HG03457 (cell line): ENCODE results near the gene HNF4A.

Experiments
- ATAC-seq: cut with Tn5 transposase; IDR thresholded peaks from one replicate; pipeline ENCODE4 v1.9.1; 2021; ENCODE audit warnings: moderate number of reproducible peaks; ENCODE audit not compliant: unreplicated experiment

HNF4A gene

DNA sequence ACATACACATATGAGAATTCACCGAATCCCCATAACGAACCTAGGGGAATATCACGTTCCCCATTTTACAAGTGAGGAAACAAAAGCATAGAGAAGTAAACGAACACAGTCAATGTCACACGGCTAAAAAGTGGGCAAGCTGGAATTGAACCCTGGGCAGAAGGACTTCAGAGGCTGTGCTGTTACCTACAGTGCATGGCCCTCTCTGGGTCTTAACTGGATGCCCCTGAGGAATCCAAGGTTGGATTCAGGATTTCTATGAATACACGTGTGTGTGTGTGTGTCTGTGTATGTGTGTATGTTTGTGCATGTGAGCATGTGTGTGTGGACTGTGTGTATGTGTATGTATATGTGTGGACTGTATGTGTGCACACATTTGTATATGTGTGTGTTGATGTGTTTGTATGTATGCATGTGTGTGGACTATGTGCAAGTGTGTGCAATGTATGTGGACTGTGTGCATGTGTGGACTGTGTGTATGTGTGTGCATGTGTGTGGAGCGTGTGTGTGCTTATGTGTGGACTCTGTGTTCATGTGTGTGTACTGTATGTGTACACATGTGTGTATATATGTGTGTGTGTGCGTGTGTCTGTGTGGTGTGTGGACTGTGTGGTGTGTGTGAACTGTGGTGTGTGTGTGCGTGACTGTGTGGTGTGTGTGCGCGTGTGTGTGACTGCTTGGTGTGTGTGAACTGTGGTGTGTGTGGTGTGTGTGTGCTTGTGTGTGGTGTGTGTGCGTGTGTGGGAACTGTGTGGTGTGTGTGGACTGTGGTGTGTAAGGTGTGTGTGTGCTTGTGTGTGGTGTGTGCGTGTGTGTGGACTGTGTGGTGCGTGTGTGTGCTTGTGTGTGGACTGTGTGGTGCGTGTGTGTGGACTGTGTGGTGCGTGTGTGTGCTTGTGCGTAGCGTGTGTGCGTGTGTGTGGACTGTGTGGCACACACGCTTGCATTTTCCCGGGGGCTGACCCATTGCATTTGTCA is 49.0 kb downstream of the HNF4A start:
- no peak for ATAC-seq

DNA sequence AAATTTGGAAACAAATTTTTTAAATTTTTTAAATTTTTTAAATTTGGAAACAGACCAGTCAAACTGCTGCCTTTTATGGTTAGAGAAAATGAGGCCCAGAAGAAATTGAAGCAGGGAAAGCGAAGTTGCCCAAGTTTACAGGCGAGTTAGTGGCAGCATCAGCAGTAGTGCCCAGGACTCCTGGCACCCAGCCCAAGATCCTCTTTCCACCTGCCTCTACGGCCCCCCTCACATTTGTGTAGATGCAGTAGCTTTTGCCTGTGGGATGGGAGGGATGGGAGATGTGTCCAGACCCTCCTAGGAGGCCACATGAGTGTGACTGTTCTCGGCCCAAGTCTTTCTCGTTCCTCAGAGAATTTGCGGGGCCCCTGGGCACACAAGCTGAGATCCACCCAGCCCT is 49.8 kb downstream of the HNF4A start:
- no peak for ATAC-seq

- no peak for ATAC-seq
These were observed 50.5 kb downstream of the HNF4A start for GRCh38 chr20:44405785-44406571.

DNA sequence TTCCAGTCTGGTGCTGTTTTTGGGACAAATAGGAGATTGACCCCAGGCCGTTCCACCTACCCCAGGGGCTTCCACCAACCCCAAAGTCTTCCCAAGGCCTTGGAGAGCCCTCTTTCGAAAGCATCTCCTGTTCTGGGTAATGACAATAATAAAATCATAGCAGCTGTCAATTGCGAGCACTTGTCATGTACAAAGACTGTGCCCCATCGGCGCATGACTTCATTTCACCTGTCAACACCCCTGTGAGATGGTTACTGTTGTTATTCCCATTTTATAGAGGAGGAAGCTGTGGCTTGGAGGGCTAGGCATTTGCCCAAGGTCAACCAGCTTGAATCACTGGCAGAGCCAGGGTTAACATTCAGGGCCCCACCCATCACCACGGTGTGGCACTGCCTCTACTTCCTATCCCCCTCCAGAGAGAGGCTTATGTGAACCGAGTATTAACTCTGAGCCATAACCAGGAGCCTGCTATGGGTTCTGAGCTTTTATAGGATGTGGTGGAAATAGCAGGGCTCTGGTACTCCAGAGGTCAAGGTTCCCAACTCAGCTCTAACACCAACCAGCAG is 51.2 kb downstream of the HNF4A start:
- no peak for ATAC-seq

- no peak for ATAC-seq
These were observed 52.1 kb downstream of the HNF4A start for GRCh38 chr20:44407402-44408184.

DNA sequence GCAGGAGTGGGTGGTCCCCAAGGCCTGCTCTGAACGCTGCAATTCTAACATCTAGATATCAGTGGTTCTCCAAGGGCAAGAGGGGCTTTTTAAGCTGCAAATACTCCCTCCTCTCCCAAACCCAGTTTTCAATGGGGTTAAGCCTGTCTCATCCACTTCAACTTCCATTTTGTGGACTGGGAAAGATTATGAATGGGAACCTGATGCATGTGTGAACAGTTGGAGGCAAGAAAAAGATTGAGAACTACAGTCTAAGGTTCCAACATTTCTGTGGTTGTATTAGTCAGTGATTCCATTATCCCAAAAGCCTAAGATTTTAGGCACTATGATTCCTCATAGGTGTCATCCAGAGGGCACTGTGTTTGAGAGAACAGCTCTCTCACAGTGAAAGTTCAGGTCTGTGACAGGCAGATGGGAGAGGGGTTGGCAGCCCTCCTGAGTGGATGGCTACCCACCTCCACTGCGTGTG is 53.7 kb downstream of the HNF4A start:
- no peak for ATAC-seq

- no peak for ATAC-seq
These were observed 55.1 kb downstream of the HNF4A start for GRCh38 chr20:44410583-44411019.

DNA sequence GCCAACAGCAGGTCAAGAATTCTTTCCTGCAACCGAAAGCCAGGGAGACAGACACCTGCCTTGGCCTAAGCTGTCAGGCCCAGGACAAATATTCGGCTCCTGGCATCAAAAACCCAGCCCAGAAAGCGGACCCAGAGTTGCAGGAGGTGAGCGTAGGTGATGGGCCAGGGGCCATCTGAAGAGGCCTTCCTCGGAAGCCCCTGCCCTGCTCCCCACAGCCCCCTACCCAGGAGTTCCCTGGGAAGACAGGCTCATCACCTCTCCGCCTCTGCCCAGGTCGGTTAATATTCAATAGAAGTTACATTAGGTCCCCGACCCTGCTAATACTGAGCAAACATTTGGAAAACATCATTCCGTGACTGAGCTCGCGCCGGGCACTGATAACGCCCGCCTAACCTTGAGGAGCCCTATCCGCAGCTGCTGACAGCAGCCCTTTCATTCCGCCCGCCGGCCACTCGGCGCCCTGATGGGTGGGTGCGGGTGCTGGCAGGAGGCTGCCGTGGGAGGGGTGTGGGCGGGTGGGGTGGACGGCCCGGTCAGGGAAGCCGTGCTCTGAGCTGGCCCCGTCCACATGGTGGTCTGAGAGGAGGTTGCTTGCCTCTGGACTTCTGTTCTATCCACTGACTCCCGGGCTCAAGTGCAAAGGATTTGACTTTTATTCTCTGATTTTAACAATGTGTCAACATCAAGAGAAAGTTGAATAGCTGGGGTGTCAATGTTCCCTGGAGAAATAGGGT is 55.7 kb downstream of the HNF4A start:
- no peak for ATAC-seq

DNA sequence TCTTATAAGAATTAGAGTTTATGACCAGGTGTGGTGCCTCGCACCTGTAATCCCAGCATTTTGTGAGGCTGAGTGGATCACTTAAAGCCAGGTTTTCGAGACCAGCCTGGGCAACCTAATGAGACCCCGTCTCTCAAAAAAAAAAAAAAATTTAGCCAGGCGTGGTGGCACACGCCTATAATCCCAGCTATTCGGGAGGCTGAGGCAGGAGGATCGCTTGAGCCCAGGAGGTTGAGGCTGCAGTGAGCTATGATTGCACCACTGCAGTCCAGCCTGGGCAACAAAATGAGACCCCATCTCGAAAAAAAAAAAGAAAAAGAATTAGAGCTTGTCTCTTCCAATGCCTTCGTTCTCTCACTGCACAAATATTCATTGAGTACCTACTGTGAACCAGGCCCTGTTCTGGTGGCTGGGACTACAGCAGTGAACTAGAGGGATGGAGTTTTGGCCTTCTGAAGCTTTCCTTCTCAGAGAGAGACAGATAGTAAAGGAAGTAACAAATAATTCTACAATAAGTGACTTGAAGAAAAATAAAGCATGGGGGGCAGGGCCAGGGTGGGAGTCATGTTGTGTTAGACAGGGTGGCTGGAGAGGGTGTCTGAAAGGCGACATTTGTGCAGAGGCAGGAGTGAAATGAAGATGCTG is 56.4 kb downstream of the HNF4A start:
- no peak for ATAC-seq

GRCh38 chr20:44412402-44413144 is 57.1 kb downstream of the HNF4A start:
- no peak for ATAC-seq

GRCh38 chr20:44413575-44414345 is 58.3 kb downstream of the HNF4A start:
- ATAC-seq, result no peak

DNA sequence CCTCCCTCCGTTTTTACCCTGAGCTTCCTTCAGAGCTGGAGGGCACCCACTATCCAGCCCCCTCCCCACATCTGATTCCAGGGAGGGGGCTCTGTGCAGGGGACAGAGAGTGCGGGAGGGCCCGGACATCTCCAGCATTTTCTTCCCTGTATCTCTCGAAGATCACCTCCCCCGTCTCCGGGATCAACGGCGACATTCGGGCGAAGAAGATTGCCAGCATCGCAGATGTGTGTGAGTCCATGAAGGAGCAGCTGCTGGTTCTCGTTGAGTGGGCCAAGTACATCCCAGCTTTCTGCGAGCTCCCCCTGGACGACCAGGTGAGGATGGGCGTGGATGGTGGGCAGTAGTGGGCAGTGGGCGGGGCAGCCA is 58.8 kb downstream of the HNF4A start:
- ATAC-seq, result no peak

DNA sequence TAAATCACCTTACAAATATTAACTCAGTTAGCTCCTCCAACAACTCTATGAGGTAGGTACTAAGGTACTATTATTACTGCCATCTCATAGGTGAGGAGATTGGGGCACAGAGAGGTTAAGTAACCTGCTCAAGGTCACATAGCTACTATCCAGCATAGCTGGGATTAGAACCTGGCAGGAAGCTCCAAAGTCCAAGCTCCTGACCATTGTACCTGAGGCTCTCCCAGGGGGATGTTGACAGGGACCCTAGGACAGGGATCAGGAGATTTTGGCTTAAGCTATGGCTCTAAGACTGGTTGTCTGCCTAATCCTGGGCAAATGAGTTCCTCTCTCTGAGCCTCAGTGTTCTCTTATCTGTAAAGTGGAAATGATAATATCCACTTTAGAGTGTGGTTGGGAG is 59.3 kb downstream of the HNF4A start:
- ATAC-seq, result no peak

DNA sequence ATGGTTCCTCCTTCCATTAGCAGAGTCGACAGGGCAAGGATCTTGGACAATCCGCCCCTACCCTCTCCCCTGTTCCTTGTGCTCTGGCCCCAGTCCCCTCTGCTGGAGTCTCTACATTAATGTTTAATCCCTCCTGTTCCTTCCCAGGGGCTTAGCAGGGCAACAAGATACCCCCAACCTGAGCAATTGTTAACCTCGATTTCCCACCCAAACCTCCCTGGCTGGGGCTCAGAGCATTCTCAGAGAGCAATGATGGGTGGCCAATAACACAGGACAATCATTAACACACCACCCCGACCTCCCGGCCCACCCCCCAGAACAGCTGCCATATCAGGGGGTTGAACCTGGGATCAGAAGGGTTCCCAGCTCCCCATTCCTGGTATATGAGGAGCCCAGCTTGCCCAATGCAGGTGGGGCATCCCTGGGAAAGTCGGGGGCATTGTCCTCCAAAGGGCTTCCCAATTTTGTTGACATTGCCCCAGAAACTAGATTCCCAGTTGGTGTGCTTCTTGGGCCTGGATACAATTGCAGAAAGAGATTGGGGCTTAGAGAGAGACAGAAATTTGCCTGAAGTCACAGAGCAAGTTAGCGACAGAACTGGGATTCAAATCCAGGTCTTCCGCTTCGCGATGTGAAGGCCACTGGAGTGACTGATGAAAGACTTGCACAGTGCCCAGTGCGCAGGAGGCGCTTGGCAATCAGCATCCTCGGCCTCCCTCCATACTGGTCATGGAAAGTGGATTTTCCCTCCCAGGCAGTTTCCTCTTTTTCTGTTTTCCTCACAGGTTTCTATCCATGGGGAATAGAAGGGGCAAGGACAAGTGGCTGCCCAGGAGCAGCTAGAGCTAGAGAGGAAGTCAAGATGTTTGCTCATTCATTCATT is 60.6 kb downstream of the HNF4A start:
- no peak for ATAC-seq

- ATAC-seq, result no peak
These were observed 62.8 kb downstream of the HNF4A start for GRCh38 chr20:44418069-44418905.

GRCh38 chr20:44419131-44419844 is 63.8 kb downstream of the HNF4A start:
- ATAC-seq, result no peak
